Measurements from ENCODE around the gene BRSK1. TPM values are rescaled to one million over a fixed set of nuclear protein-coding genes. Genes with fewer than 3 reads are reported as not detected.

Gene BRSK1
- total and polyA plus RNA-seq, 2 donors (not counting 1 experiment from before 2014, with no cell fraction given), result 5.1 TPM

DNA sequence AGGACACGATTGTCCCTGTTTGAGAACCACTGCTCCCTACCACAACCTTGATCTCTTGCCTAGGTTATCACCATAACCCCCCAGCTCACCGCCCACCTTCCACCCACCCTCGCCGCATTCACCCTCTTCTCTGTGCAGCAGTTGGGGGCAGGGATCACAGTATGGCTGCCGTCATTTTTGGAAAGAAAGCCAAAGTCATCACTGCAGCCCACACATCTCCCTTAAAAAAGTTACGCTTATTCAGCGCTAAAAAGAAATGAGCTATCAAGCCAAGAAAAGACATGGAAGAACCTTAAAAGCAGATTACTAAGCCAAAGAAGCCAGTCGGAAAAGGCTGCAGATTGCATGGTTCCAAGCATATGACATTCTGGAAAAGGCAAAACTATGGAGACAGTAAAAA lies 14.5 kb upstream of the BRSK1 start:
- H4K20me1 ChIP-seq (ENCODE audit: control insufficient read depth, extremely low read depth, insufficient read depth, low read length), result no peaks in the 10 kb centered on the region

DNA sequence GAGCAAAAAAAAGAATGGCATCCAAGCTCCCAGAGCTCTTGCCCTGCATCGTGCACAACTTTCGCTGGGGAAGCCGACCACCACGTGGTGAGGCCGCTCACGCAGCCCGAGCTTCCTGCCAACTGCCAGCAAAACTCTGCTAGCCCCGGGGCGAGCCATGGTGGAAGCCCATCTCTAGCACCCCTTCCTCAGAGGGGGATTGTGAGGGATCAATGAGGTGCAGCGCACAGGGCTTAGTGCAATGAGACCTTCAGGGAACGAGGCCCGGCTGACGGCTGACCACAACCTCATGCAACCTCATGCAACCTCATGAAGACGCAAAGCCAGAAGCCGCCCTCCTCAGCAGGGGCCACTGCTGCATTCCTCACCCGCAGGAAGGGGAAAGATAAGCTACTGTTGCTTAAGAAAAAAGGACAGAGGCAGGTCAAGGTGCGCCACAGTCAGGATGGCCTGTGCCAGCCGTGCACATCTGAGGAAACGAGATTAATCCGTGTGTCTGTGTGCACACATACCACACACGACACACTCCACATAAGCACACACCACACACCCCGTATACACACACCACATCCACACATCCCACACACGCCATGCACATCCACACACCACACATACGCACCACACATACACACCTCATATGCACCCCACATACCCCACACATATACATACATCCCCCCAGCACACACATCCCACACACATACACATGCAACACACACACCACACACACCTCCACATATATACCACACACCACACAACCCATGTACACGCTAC lies 13.4 kb upstream of the BRSK1 start:
- H3K79me2 ChIP-seq (ENCODE audit: control insufficient read depth, insufficient read depth, low read length), result peaks cover 2% of the 10 kb centered on the region
- peaks cover 3% of the 10 kb centered on the region for H3K36me3 ChIP-seq (ENCODE audit: control insufficient read depth, insufficient read depth, low read length)
- no peaks in the 10 kb centered on the region for H3K9me3 ChIP-seq (ENCODE audit: control insufficient read depth, insufficient read depth, low read depth, low read length)
- DNase-seq (ENCODE audit: low read depth in 2 of 2), result no peak
- H3K27ac ChIP-seq (ENCODE audit: insufficient read depth, low read length), result no peak overlapping the region
- TF ChIP-seq, protein P1, sequence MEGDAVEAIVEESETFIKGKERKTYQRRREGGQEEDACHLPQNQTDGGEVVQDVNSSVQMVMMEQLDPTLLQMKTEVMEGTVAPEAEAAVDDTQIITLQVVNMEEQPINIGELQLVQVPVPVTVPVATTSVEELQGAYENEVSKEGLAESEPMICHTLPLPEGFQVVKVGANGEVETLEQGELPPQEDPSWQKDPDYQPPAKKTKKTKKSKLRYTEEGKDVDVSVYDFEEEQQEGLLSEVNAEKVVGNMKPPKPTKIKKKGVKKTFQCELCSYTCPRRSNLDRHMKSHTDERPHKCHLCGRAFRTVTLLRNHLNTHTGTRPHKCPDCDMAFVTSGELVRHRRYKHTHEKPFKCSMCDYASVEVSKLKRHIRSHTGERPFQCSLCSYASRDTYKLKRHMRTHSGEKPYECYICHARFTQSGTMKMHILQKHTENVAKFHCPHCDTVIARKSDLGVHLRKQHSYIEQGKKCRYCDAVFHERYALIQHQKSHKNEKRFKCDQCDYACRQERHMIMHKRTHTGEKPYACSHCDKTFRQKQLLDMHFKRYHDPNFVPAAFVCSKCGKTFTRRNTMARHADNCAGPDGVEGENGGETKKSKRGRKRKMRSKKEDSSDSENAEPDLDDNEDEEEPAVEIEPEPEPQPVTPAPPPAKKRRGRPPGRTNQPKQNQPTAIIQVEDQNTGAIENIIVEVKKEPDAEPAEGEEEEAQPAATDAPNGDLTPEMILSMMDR (conservative IDR thresholded peaks at IDR 0.05 in 1 of 2, IDR thresholded peaks at IDR 0.05 in 1 of 2; ENCODE audit: low read depth in 1 of 2, low read length in 2 of 2), result no peak
- no peak for TF ChIP-seq EZH2 (IDR thresholded peaks at IDR 0.05; ENCODE audit: low read length, missing control alignments)
- no peaks in the 10 kb centered on the region for H3K4me1 ChIP-seq (ENCODE audit: control insufficient read depth, extremely low read depth, insufficient read depth, low read length)
- H3K4me2 ChIP-seq (ENCODE audit: extremely low read depth, insufficient read depth, low read length), result no peak overlapping the region
- no peak overlapping the region for H3K4me3 ChIP-seq (replicated peaks in 1 of 4; ENCODE audit: control extremely low read depth in 1 of 4, insufficient read depth in 1 of 4, low read depth in 3 of 4, low read length in 4 of 4)
- no peak overlapping the region for H2AFZ ChIP-seq (ENCODE audit: low read length)
- no peak overlapping the region for H3K9ac ChIP-seq (ENCODE audit: insufficient read depth, low read length)
- H4K20me1 ChIP-seq (ENCODE audit: control insufficient read depth, extremely low read depth, insufficient read depth, low read length), result no peaks in the 10 kb centered on the region
- H3K27me3 ChIP-seq (ENCODE audit: control insufficient read depth, insufficient read depth, low read length), result no peaks in the 10 kb centered on the region

More for the DNA sequence above, 14.5 kb upstream of the BRSK1 start:
- Histone ChIP-seq H3K4me1 (ENCODE audit: control insufficient read depth, extremely low read depth, insufficient read depth, low read length) (no peaks in the 10 kb centered on the region), H3K4me3 (replicated peaks in 1 of 4; ENCODE audit: control extremely low read depth in 1 of 4, insufficient read depth in 1 of 4, low read depth in 3 of 4, low read length in 4 of 4) (no peak overlapping the region), H3K27ac (ENCODE audit: insufficient read depth, low read length) (no peak overlapping the region), H3K27me3 (ENCODE audit: control insufficient read depth, insufficient read depth, low read length) (no peaks in the 10 kb centered on the region), H2AFZ (ENCODE audit: low read length) (no peak overlapping the region), H3K9ac (ENCODE audit: insufficient read depth, low read length) (no peak overlapping the region), H3K79me2 (ENCODE audit: control insufficient read depth, insufficient read depth, low read length) (peaks cover 2% of the 10 kb centered on the region), H3K36me3 (ENCODE audit: control insufficient read depth, insufficient read depth, low read length) (peaks cover 4% of the 10 kb centered on the region), H3K9me3 (ENCODE audit: control insufficient read depth, insufficient read depth, low read depth, low read length) (no peaks in the 10 kb centered on the region), H3K4me2 (ENCODE audit: extremely low read depth, insufficient read depth, low read length) (no peak overlapping the region)
- DNase-seq (ENCODE audit: low read depth in 2 of 2), result no peak
- no peak for TF ChIP-seq EZH2 (IDR thresholded peaks at IDR 0.05; ENCODE audit: low read length, missing control alignments)
- TF ChIP-seq, protein P1 (conservative IDR thresholded peaks at IDR 0.05 in 1 of 2, IDR thresholded peaks at IDR 0.05 in 1 of 2; ENCODE audit: low read depth in 1 of 2, low read length in 2 of 2), result no peak

DNA sequence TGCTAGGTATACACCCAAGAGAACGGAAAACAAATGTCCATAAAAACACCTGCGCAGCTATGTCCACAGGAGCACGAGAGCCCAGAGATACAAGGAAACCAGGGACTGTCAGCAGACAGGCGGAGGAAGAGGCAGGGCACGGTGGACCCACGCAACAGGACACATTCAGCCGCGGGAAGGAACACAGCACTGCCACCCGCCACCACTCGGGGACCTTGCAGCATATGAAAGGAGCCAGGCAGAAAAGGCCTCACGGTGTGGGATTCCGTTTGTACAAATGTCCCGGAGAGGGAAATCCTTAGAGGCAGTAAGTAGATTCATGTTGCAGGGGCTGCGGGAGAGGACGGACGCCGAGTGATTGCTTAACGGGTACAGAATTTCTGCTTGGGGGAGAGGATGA lies 11.7 kb upstream of the BRSK1 start:
- no peak for DNase-seq (ENCODE audit: low read depth in 2 of 2)
- TF ChIP-seq EZH2 (IDR thresholded peaks at IDR 0.05; ENCODE audit: low read length, missing control alignments), result no peak
- TF ChIP-seq, protein P1 (conservative IDR thresholded peaks at IDR 0.05 in 1 of 2, IDR thresholded peaks at IDR 0.05 in 1 of 2; ENCODE audit: low read depth in 1 of 2, low read length in 2 of 2), result no peak
- no peak overlapping the region for H3K9ac ChIP-seq (ENCODE audit: insufficient read depth, low read length)

More for the DNA sequence above, 11.7 kb upstream of the BRSK1 start:
- Histone ChIP-seq H2AFZ (ENCODE audit: low read length) (no peak overlapping the region), H4K20me1 (ENCODE audit: control insufficient read depth, extremely low read depth, insufficient read depth, low read length) (no peaks in the 10 kb centered on the region), H3K4me3 (replicated peaks in 1 of 4; ENCODE audit: control extremely low read depth in 1 of 4, insufficient read depth in 1 of 4, low read depth in 3 of 4, low read length in 4 of 4) (no peak overlapping the region), H3K79me2 (ENCODE audit: control insufficient read depth, insufficient read depth, low read length) (no peaks in the 10 kb centered on the region), H3K27me3 (ENCODE audit: control insufficient read depth, insufficient read depth, low read length) (no peaks in the 10 kb centered on the region), H3K27ac (ENCODE audit: insufficient read depth, low read length) (no peak overlapping the region), H3K4me2 (ENCODE audit: extremely low read depth, insufficient read depth, low read length) (no peak overlapping the region), H3K9me3 (ENCODE audit: control insufficient read depth, insufficient read depth, low read depth, low read length) (no peaks in the 10 kb centered on the region), H3K4me1 (ENCODE audit: control insufficient read depth, extremely low read depth, insufficient read depth, low read length) (no peaks in the 10 kb centered on the region), H3K36me3 (ENCODE audit: control insufficient read depth, insufficient read depth, low read length) (peaks cover 4% of the 10 kb centered on the region)

All from fibroblast of lung (primary cell).